Measurements from ENCODE around the gene NQO1.

- no peak for TF ChIP-seq SUZ12 (IDR thresholded peaks at IDR 0.05; ENCODE audit: extremely low read depth, insufficient read depth, insufficient read length)
- TF ChIP-seq YY1 (IDR thresholded peaks at IDR 0.05; ENCODE audit: insufficient read depth, insufficient read length): no peak
Measured at GRCh38 chr16:69748694-69749345, 22.5 kb upstream of the NQO1 start.

Data from NT2/D1 (cell line).